Neural cell (in vitro differentiated cells): ENCODE results near the gene PLA2G4F.

ENCODE experiments used
- CTCF ChIP-seq: fragments of 450-650 bp; IDR thresholded peaks from 2 replicates; pipeline ENCODE4 v1.5.1; 2014; ENCODE audit warnings: antibody characterized with exemption, mild to moderate bottlenecking, moderate library complexity; ENCODE audit not compliant: poor library complexity, severe bottlenecking
- MXI1 ChIP-seq: fragments of 450-650 bp; conservative IDR thresholded peaks from 2 replicates; pipeline ENCODE4 v1.6.1; 2014; ENCODE audit warnings: antibody characterized with exemption, mild to moderate bottlenecking; ENCODE audit not compliant: poor library complexity, severe bottlenecking
- POLR2AphosphoS5 ChIP-seq: IDR thresholded peaks from 2 replicates; pipeline ENCODE4 v1.6.1; 2012
- RAD21 ChIP-seq: fragments of 450-650 bp; conservative IDR thresholded peaks from 2 replicates; pipeline ENCODE4 v1.6.1; 2014; ENCODE audit warnings: antibody characterized with exemption, mild to moderate bottlenecking, moderate library complexity
- REST ChIP-seq: IDR thresholded peaks from 2 replicates; pipeline ENCODE4 v1.6.1; 2012; ENCODE audit warnings: borderline replicate concordance

GRCh38 chr15:42145546-42146455, 10.6 kb downstream of the PLA2G4F start:
- TF ChIP-seq MXI1, result no peak
- no peak for TF ChIP-seq POLR2AphosphoS5
- TF ChIP-seq CTCF, result no peak
- no peak for TF ChIP-seq REST
- TF ChIP-seq RAD21, result no peak
